Tibial nerve (tissue), 4 donors: Measurements from ENCODE around the gene MR1.

ENCODE experiments used
- EP300 ChIP-seq, 2 donors: sonication (generic); formaldehyde crosslinking; IDR thresholded peaks; one replicate each; pipeline ENCODE4 v1.6.1; 2017; ENCODE audit warnings: antibody characterized with exemption in 2 of 2, mild to moderate bottlenecking in 1 of 2
- POLR2A ChIP-seq, 2 donors: fragments of 450-650 bp; IDR thresholded peaks; one replicate each; pipeline ENCODE4 v1.6.1; 2017; ENCODE audit warnings: antibody characterized with exemption in 2 of 2, mild to moderate bottlenecking in 2 of 2, moderate library complexity in 2 of 2
- TF ChIP-seq, protein P1 (sequence below), 5 experiments: fragments of 200-600 bp in 3 of 5; fragments of 450-650 bp in 2 of 5; sonication (generic) in 3 of 5; IDR thresholded peaks; one replicate each; pipeline ENCODE4 v1.5.1; 2016 to 2019; ENCODE audit warnings: antibody characterized with exemption in 5 of 5, mild to moderate bottlenecking in 3 of 5, moderate library complexity in 2 of 5

DNA sequence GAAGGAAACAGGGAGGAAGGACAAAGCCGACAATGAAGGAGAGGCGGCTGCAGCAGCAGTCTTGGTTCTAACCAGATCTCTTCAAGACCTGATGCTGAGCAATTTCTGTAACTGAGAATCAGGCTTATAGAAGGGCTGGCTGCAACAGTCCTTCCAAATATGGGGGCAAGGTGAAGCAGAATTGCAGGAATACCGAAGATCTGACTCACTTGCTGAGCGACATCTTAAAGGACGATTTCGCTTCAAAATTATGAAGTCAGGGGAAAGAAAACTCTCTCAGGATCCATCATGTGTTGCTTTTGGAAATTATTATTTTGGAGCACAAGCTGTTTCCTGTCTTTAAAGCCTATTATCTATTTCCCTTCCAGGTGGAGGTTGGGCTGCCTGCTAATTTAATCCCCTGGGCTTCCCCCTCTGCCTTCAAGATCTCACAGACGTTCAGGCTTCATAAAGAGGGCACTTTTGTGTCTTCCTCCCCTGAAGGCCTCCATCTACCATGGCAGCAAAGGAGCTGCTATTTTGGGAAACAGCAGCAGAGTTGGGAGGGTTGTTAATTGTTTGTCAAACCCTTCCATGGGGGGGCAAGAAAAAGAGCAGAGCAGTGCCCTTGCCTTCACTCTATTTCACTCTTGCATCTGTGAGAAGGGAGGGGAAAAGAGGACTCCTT is 43.9 kb downstream of the MR1 start:
- TF ChIP-seq POLR2A (IDR thresholded peaks at IDR 0.05) (no peak), EP300 (IDR thresholded peaks at IDR 0.05) (no peak)
- TF ChIP-seq, protein P1, sequence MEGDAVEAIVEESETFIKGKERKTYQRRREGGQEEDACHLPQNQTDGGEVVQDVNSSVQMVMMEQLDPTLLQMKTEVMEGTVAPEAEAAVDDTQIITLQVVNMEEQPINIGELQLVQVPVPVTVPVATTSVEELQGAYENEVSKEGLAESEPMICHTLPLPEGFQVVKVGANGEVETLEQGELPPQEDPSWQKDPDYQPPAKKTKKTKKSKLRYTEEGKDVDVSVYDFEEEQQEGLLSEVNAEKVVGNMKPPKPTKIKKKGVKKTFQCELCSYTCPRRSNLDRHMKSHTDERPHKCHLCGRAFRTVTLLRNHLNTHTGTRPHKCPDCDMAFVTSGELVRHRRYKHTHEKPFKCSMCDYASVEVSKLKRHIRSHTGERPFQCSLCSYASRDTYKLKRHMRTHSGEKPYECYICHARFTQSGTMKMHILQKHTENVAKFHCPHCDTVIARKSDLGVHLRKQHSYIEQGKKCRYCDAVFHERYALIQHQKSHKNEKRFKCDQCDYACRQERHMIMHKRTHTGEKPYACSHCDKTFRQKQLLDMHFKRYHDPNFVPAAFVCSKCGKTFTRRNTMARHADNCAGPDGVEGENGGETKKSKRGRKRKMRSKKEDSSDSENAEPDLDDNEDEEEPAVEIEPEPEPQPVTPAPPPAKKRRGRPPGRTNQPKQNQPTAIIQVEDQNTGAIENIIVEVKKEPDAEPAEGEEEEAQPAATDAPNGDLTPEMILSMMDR (IDR thresholded peaks at IDR 0.05), result no peak
